H1 (cell line): ENCODE data around the gene KIAA1755. TPM values are rescaled to one million over a fixed set of nuclear protein-coding genes. Genes with fewer than 3 reads are reported as not detected.

Experiments used
- CTCF ChIA-PET: fragments of 300-600 bp; sonication (Branson Sonifier 250); formaldehyde crosslinking; loops from one replicate; lab custom pipeline; 2021; ENCODE audit not compliant: partially characterized antibody; lab: Charles Lee
- POLR2A ChIA-PET: fragments of 300-600 bp; sonication (Branson Sonifier 250); formaldehyde crosslinking; loops from one replicate; lab custom pipeline; 2021; ENCODE audit warnings: inconsistent platforms; ENCODE audit not compliant: partially characterized antibody; lab: Charles Lee
- DNase-seq, 2 experiments: peaks; one replicate each; pipeline versions ENCODE4 v3.0.0 to v3.0.0-alpha.2; 2010 to 2022; ENCODE audit warnings: low spot score in 2 of 2, low read depth in 1 of 2, mixed read lengths in 1 of 2
- FAIRE-seq: peaks from 2 replicates; lab custom pipeline; 2011; peaks lifted over from hg19 to GRCh38; lab: Jason Lieb, UNC
- H2AFZ ChIP-seq: 2 replicates; pipeline ENCODE4 v1.8.1; 2012; ENCODE audit warnings: low read length, inconsistent platforms
- H2AK5ac ChIP-seq: 2 replicates; pipeline ENCODE4 v1.6.1; 2013; ENCODE audit warnings: low read depth, low read length
- H2BK120ac ChIP-seq: replicated peaks from 2 replicates; pipeline ENCODE3; 2013; ENCODE audit warnings: low read depth, low read length, inconsistent platforms
- H2BK12ac ChIP-seq: 2 replicates; pipeline ENCODE4 v1.6.1; 2013; ENCODE audit warnings: low read depth, low read length
- H2BK15ac ChIP-seq: 2 replicates; pipeline ENCODE4 v1.6.1; 2013; ENCODE audit warnings: low read length
- H2BK20ac ChIP-seq: 2 replicates; pipeline ENCODE4 v1.6.1; 2013; ENCODE audit warnings: low read length
- H2BK5ac ChIP-seq: 2 replicates; pipeline ENCODE4 v1.6.1; 2013; ENCODE audit warnings: low read depth, low read length
- H3K14ac ChIP-seq: 2 replicates; pipeline ENCODE4 v1.6.1; 2013; ENCODE audit warnings: inconsistent platforms; ENCODE audit not compliant: insufficient read length
- H3K18ac ChIP-seq: 2 replicates; pipeline ENCODE4 v1.6.1; 2013; ENCODE audit warnings: low read length; ENCODE audit errors: extremely low read depth
- H3K23ac ChIP-seq: 2 replicates; pipeline ENCODE4 v1.6.1; 2013; ENCODE audit warnings: inconsistent platforms; ENCODE audit not compliant: insufficient read length
- H3K23me2 ChIP-seq: 2 replicates; pipeline ENCODE4 v1.6.1; 2013; ENCODE audit warnings: low read depth, low read length
- H3K27ac ChIP-seq: 2 replicates; pipeline ENCODE4 v1.6.1; 2011; ENCODE audit warnings: low read depth, low read length, inconsistent platforms
- H3K27me3 ChIP-seq, 4 experiments: replicated peaks in 1 of 4; 1 replicate in 1 of 4; 2 replicates in 3 of 4; pipeline versions ENCODE4 v1.6.1 to v1.8.1; 2011 to 2013; ENCODE audit warnings: low read length in 3 of 4, mild to moderate bottlenecking in 3 of 4, inconsistent platforms in 2 of 4, mixed read lengths in 2 of 4, moderate library complexity in 1 of 4; ENCODE audit not compliant: control insufficient read depth in 3 of 4, insufficient read depth in 3 of 4; ENCODE audit errors: extremely low read depth in 1 of 4
- H3K36me3 ChIP-seq, 4 experiments: 2 replicates each; pipeline versions ENCODE4 v1.6.1 to v1.8.1; 2011 to 2013; ENCODE audit warnings: mild to moderate bottlenecking in 4 of 4, low read length in 3 of 4, moderate library complexity in 2 of 4, control low read depth in 1 of 4, inconsistent platforms in 1 of 4; ENCODE audit not compliant: insufficient read depth in 4 of 4, control insufficient read depth in 2 of 4
- H3K4ac ChIP-seq: replicated peaks from 2 replicates; pipeline ENCODE3; 2013; ENCODE audit warnings: low read length, low read depth, mixed read lengths, inconsistent platforms; ENCODE audit not compliant: insufficient read length
- H3K4me1 ChIP-seq, 4 experiments: replicated peaks in 1 of 4; 1 replicate in 1 of 4; 2 replicates in 3 of 4; pipeline versions ENCODE4 v1.6.1 to v1.8.1; 2011 to 2013; ENCODE audit warnings: low read length in 3 of 4, inconsistent platforms in 2 of 4, mixed read lengths in 1 of 4; ENCODE audit not compliant: insufficient read depth in 4 of 4, control insufficient read depth in 3 of 4
- H3K4me2 ChIP-seq, 2 experiments: 2 replicates each; pipeline versions ENCODE4 v1.6.1 to v1.8.1; 2011 to 2013; ENCODE audit warnings: low read depth in 2 of 2, low read length in 2 of 2, control low read depth in 1 of 2, inconsistent platforms in 1 of 2, mild to moderate bottlenecking in 1 of 2; ENCODE audit not compliant: insufficient read depth in 1 of 2
- H3K4me3 ChIP-seq, 4 experiments: fragments of 200-600, 300-600 bp in 1 of 4; sonication (generic), shearing (Covaris generic), sonication (Bioruptor Twin) in 1 of 4; 2 replicates each; pipeline versions ENCODE4 v1.5.1 to v1.8.1; 2011 to 2016; ENCODE audit warnings: low read length in 4 of 4, low read depth in 3 of 4, control low read depth in 2 of 4, inconsistent platforms in 2 of 4, mild to moderate bottlenecking in 2 of 4, mixed read lengths in 1 of 4, moderate library complexity in 1 of 4; ENCODE audit not compliant: insufficient read depth in 2 of 4; ENCODE audit errors: extremely low read depth in 1 of 4
- H3K56ac ChIP-seq: replicated peaks from 2 replicates; pipeline ENCODE3; 2013; ENCODE audit warnings: low read depth, mild to moderate bottlenecking, mixed read lengths, low read length, inconsistent platforms; ENCODE audit not compliant: insufficient read length
- H3K79me1 ChIP-seq: 2 replicates; pipeline ENCODE4 v1.6.1; 2013; ENCODE audit warnings: low read depth, low read length, control low read depth
- H3K79me2 ChIP-seq, 2 experiments: 2 replicates each; pipeline versions ENCODE4 v1.6.1 to v1.8.1; 2012 to 2013; ENCODE audit warnings: low read length in 2 of 2, mild to moderate bottlenecking in 2 of 2, inconsistent platforms in 1 of 2; ENCODE audit not compliant: insufficient read depth in 2 of 2, control insufficient read depth in 1 of 2
- H3K9ac ChIP-seq, 4 experiments: replicated peaks in 1 of 4; 1 replicate in 1 of 4; 2 replicates in 3 of 4; pipeline versions ENCODE4 v1.6.1 to v1.8.1; 2011 to 2013; ENCODE audit warnings: low read depth in 3 of 4, low read length in 3 of 4, control low read depth in 2 of 4, mild to moderate bottlenecking in 2 of 4, moderate library complexity in 2 of 4, inconsistent platforms in 1 of 4; ENCODE audit errors: extremely low read depth in 1 of 4
- H3K9me3 ChIP-seq, 2 experiments: 2 replicates each; pipeline versions ENCODE4 v1.6.1 to v1.8.1; 2012 to 2013; ENCODE audit warnings: mild to moderate bottlenecking in 2 of 2, moderate library complexity in 2 of 2, control low read depth in 1 of 2, inconsistent platforms in 1 of 2, low read depth in 1 of 2, low read length in 1 of 2, mixed read lengths in 1 of 2; ENCODE audit not compliant: insufficient read depth in 2 of 2
- H4K20me1 ChIP-seq, 2 experiments: replicated peaks in 1 of 2; 2 replicates each; pipeline versions ENCODE3 to v1.8.1; 2011 to 2013; ENCODE audit warnings: inconsistent platforms in 2 of 2, low read length in 2 of 2, mild to moderate bottlenecking in 1 of 2; ENCODE audit not compliant: insufficient read depth in 2 of 2, control insufficient read depth in 1 of 2
- H4K5ac ChIP-seq: 2 replicates; pipeline ENCODE4 v1.6.1; 2013; ENCODE audit warnings: low read length, low read depth, mixed read lengths, inconsistent platforms; ENCODE audit not compliant: insufficient read length
- H4K8ac ChIP-seq: 2 replicates; pipeline ENCODE4 v1.8.0; 2013; ENCODE audit warnings: mild to moderate bottlenecking, moderate library complexity, low read length, inconsistent platforms; ENCODE audit not compliant: insufficient read depth; ENCODE audit errors: extremely low read depth
- H4K91ac ChIP-seq: replicated peaks from 2 replicates; pipeline ENCODE3; 2013; ENCODE audit warnings: low read length, mixed read lengths, inconsistent platforms; ENCODE audit not compliant: insufficient read length
- BRCA1 ChIP-seq: IDR thresholded peaks from 2 replicates; pipeline ENCODE4 v1.6.1; 2012; ENCODE audit warnings: low read depth, low read length, improper control_type of control experiment
- CREB1 ChIP-seq: IDR thresholded peaks from 2 replicates; pipeline ENCODE4 v1.6.1; 2012; ENCODE audit warnings: inconsistent platforms
- E2F6 ChIP-seq: IDR thresholded peaks from 2 replicates; pipeline ENCODE4 v1.6.1; 2012; ENCODE audit warnings: inconsistent platforms
- EGR1 ChIP-seq: IDR thresholded peaks from 2 replicates; pipeline ENCODE4 v1.6.1; 2011; ENCODE audit warnings: low read depth, low read length, borderline replicate concordance
- EZH2 ChIP-seq: fragments of 200-600 bp; sonication (generic); IDR thresholded peaks from 2 replicates; pipeline ENCODE4 v1.7.1; 2012; ENCODE audit warnings: low read depth, mild to moderate bottlenecking, moderate library complexity, low read length, inconsistent platforms; ENCODE audit not compliant: severe bottlenecking
- GABPA ChIP-seq: IDR thresholded peaks from 2 replicates; pipeline ENCODE4 v1.6.1; 2011; ENCODE audit warnings: mild to moderate bottlenecking, low read length, moderate library complexity, borderline replicate concordance; ENCODE audit not compliant: insufficient read depth
- POLR2AphosphoS5 ChIP-seq: IDR thresholded peaks from 2 replicates; pipeline ENCODE4 v1.6.1; 2011; ENCODE audit warnings: low read depth, low read length
- RBBP5 ChIP-seq: IDR thresholded peaks from 2 replicates; pipeline ENCODE4 v1.7.1; 2012; ENCODE audit warnings: low read depth, mild to moderate bottlenecking, inconsistent platforms, low read length, moderate library complexity, borderline replicate concordance
- RFX5 ChIP-seq: IDR thresholded peaks from 2 replicates; pipeline ENCODE4 v1.6.1; 2011; ENCODE audit warnings: low read depth, low read length, improper control_type of control experiment, borderline replicate concordance
- WGBS, 2 experiments: shearing (Covaris generic) in 1 of 2; methylation state at CpG; one replicate each; pipeline versions ENCODE4 v1.1.6 to v1.1.7; 2013 to 2015; ENCODE audit warnings: low lambda C conversion rate in 2 of 2, mixed read lengths in 2 of 2, inconsistent platforms in 1 of 2, low coverage in 1 of 2, missing lambda C conversion rate in 1 of 2; ENCODE audit not compliant: insufficient replicate concordance in 2 of 2, insufficient coverage in 1 of 2, insufficient read length in 1 of 2; ENCODE audit errors: extremely low coverage in 1 of 2, missing lambda C conversion rate in 1 of 2; 5-methylcytosine and 5-hydroxymethylcytosine counted together
- polyA plus RNA-seq, 7 experiments: library from polyadenylated mRNA; depleted of rRNA in 3 of 7; stranded (reverse) in 5 of 7; unstranded in 2 of 7; fragments of >200 nt in 5 of 7; fragments of 200-250 nt in 2 of 7; gene quantifications; 1 replicate in 5 of 7; 2 replicates in 1 of 7; 4 replicates in 1 of 7; pipeline versions ENCODE4 v1.2.1 to v1.2.3, GENCODE V29; 2011 to 2013; ENCODE audit warnings: missing spikeins in 2 of 7, mixed read lengths in 2 of 7
- total RNA-seq: library from RNA; stranded (reverse); fragmentation: NEBNext Ultra II Directional; extraction: Animal tissue kit (Norgen Biotek cat#: 25700); gene quantifications from 2 replicates; pipeline ENCODE4 v1.2.1, GENCODE V29; 2021

The KIAA1755 gene
- total and polyA plus RNA-seq, 2 of the 8 experiments (the other 6 are each of a cell fraction or from before 2014, with no cell fraction given), result 0.23 TPM; not detected in 1

GRCh38 chr20:38241201-38241600 is 19.3 kb downstream of the KIAA1755 start:
- H2BK12ac ChIP-seq, result no peak overlapping the region
- H3K9ac ChIP-seq, result no peak overlapping the region
- H2AK5ac ChIP-seq, result no peak overlapping the region
- H3K4me2 ChIP-seq, result no peak overlapping the region
- H4K8ac ChIP-seq, result no peak overlapping the region
- H3K79me2 ChIP-seq, result no peaks in the 10 kb centered on the region
- H4K20me1 ChIP-seq, result no peaks in the 10 kb centered on the region
- no peak overlapping the region for H3K14ac ChIP-seq
- H3K4me3 ChIP-seq, result no peak overlapping the region
- no peaks in the 10 kb centered on the region for H3K79me1 ChIP-seq
- H3K27me3 ChIP-seq, result no peaks in the 10 kb centered on the region; a peak in 1 of 7 replicates
- H3K23ac ChIP-seq, result no peak overlapping the region
- DNase-seq (no peak), FAIRE-seq (no peak)
- H3K9me3 ChIP-seq, result peaks cover 31 to 39% of the 10 kb centered on the region in 2 experiments
- no peaks in the 10 kb centered on the region for H3K23me2 ChIP-seq
- H3K56ac ChIP-seq, result no peak overlapping the region
- no peak overlapping the region for H2BK20ac ChIP-seq
- no peak overlapping the region for H2BK120ac ChIP-seq
- POLR2A ChIA-PET, result no interaction called here
- no peak overlapping the region for H3K18ac ChIP-seq
- CTCF ChIA-PET, result interaction anchor here (0.7 to 2.8 kb wide), 5 partner anchors 9 to 19 kb away, joined by 3 to 11 read pairs (median 7); no protein-coding TSS in a partner anchor
- no peak overlapping the region for H2BK5ac ChIP-seq
- no peak overlapping the region for H2BK15ac ChIP-seq
- no peak overlapping the region for H4K91ac ChIP-seq
- no peaks in the 10 kb centered on the region for H3K4me1 ChIP-seq
- no peak overlapping the region for H3K4ac ChIP-seq
- WGBS, 2 experiments, result 82% methylated on average over 3 of the region's 3 CpGs; no CpG with 5 or more reads in 1 of the 2 experiments
- no peak overlapping the region for H3K27ac ChIP-seq
- H3K36me3 ChIP-seq, result no peaks in the 10 kb centered on the region
- H4K5ac ChIP-seq, result no peak overlapping the region
- no peak for TF ChIP-seq EGR1
- TF ChIP-seq RFX5, result no peak
- no peak for TF ChIP-seq RBBP5
- no peak for TF ChIP-seq BRCA1
- TF ChIP-seq CREB1, result no peak
- no peak for TF ChIP-seq GABPA
- TF ChIP-seq POLR2AphosphoS5, result no peak
- TF ChIP-seq E2F6, result no peak
- TF ChIP-seq EZH2, result no peak
- TF ChIP-seq, all 59 proteins: peak for 0
- no peak overlapping the region for H2AFZ ChIP-seq
